Myocyte (in vitro differentiated cells): ENCODE results near the gene FAM111A. TPM values are rescaled to one million over a fixed set of nuclear protein-coding genes. Genes with fewer than 3 reads are reported as not detected.
A peak's percentile ranks its signal among the peaks of the same experiment; 100 is the strongest.

ENCODE experiments used
- DNase-seq: peaks from one replicate; pipeline ENCODE4 v3.0.0-alpha.2; 2012; ENCODE audit warnings: low read depth
- total RNA-seq: library from RNA; depleted of rRNA; stranded (reverse); fragments of >200 nt; gene quantifications from 2 replicates; pipeline ENCODE4 v1.2.3, GENCODE V29; 2014

FAM111A gene
- total RNA-seq, 1 donor from 2014 or later: 13.3 TPM

- DNase-seq: no peak
Observed at GRCh38 chr11:59199546-59200422, 57.1 kb downstream of the FAM111A start.

- DNase-seq: peak; percentile 50
Observed at GRCh38 chr11:59200423-59200746, 57.7 kb downstream of the FAM111A start.

DNA sequence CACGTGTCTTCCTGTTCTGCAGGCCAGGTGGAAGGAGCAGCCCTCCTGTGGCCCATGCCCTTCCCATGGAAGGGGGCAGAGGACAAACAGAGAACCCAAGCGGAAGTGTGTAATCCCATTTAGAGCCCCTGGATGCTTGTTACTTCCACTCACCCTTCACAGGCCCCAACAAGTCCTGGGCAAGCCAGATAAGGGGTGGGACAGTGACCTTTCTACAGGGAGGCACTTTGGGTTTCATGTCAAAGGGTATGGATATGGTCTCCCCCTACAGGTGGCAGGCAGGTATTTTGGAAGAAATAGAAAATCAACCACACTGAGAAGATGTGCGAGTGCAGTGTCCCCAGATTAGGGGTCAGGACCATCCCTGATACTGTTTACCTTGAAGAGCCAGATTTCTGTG, 58.7 kb downstream of the FAM111A start:
- DNase-seq: no peak

Other genes starting within 250 kb of the FAM111A start
- not detected in 2 replicates for gene GLYATL1, start 203.4 kb upstream of the FAM111A start, total RNA-seq
- not detected in 2 replicates for gene GLYATL1B, start 56.5 kb upstream of the FAM111A start, total RNA-seq
- 0.05 and 1.7 TPM in 2 replicates for gene FAM111B, start 35.6 kb upstream of the FAM111A start, total RNA-seq
- 7.9 and 8.2 TPM in 2 replicates for gene DTX4, start 29.3 kb downstream of the FAM111A start, total RNA-seq
- gene MPEG1, start 70.1 kb downstream of the FAM111A start, total RNA-seq: not detected in 2 replicates
- gene OR5AN1, start 216.0 kb downstream of the FAM111A start, total RNA-seq: not detected in 2 replicates